GM21529 (cell line): ENCODE measurements around the gene SMC1B.

ENCODE experiments used
- ATAC-seq: cut with Tn5 transposase; IDR thresholded peaks from one replicate; pipeline ENCODE4 v1.9.1; 2021; ENCODE audit not compliant: unreplicated experiment

The SMC1B gene

DNA sequence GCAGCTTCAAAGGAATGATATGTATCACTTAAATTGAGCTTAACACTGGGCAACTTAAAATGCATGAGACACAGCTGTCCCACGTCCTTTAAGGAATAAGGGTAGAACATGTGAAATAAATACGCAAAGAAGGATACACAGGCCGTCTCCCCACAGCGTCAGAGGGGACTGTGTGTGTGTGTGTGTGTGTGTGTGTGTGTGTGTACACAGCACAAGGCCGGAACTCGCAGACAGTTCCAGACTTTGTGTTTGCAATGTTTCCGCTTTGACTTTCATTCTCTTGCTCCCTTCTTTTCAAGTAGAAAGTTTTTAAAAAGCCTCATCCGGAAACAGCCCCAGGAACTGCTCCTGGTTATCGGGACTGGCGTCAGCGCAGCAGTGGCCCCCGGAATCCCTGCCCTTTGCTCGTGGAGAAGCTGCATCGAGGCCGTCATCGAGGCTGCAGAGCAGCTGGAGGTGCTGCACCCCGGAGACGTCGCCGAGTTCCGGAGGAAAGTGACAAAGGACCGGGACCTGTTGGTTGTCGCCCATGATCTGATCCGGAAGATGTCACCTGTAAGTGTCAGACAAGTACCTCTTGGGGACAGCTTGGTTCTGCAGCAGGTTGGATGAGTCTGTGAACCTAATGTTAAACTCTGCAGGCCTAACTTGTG lies 90.4 kb downstream of the SMC1B start:
- no peak for ATAC-seq

DNA sequence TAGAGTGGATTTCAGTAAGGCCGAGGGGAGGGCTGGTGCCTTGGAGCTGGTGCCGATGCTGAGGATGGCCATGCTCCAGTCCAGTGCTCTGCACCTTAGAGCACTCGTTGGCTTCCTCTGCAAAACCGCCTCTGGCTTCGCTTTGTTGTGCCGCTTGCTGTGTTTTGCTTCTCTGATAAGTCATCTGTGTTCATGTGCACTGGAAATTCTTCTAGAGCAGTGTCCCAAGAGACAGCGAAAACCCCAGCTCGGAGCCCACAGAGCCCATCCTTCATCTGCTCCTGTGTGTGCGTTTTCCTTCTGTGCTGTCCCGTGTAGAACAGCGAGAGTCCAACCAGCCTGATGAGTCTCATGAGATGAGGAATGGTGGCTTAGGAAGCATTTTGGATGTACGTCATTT lies 91.6 kb downstream of the SMC1B start:
- ATAC-seq, result no peak

GRCh38 chr22:45320357-45320976 lies 92.9 kb downstream of the SMC1B start:
- ATAC-seq, result no peak

DNA sequence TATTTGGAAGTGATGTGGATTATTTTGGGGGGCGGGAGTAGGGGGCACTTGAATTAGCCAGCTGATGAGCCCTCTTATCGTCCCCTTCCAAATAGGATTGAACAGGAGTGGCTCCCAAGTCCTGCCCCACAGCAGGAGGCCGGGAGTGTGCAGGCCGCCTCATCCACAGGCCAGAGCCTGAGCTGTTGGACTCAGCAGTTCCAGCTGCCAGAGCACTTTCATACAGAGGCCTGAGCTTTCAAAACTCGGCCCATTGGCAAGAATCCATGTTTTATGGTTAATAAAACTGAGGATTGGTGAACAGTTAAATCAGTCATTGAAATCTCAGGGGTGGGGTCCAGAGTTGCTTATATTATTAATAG lies 94.1 kb downstream of the SMC1B start:
- no peak for ATAC-seq

- ATAC-seq, result peak; percentile 36
These were observed 94.7 kb downstream of the SMC1B start for GRCh38 chr22:45318558-45319323.

DNA sequence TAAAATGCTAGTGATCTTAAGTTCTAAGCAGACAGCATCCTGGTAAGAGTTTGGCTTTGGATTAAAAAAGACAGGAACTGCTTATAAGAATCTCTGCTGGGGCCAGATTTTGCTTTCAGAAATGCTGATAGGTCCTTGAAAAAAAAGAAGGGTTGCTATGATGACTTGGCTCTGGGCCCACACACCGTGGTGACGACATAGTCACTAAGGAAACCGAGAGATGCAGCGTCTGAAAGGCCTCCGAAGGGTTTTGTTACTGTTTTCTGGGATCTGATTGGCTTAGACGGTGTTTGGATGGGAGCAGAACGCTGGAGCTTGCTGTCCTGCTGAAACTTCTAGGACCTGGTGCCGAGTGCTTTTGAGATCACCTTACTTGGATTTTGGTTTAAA lies 95.2 kb downstream of the SMC1B start:
- peak; percentile 70 for ATAC-seq

- no peak for ATAC-seq
These were observed 95.7 kb downstream of the SMC1B start for GRCh38 chr22:45317551-45318167.

DNA sequence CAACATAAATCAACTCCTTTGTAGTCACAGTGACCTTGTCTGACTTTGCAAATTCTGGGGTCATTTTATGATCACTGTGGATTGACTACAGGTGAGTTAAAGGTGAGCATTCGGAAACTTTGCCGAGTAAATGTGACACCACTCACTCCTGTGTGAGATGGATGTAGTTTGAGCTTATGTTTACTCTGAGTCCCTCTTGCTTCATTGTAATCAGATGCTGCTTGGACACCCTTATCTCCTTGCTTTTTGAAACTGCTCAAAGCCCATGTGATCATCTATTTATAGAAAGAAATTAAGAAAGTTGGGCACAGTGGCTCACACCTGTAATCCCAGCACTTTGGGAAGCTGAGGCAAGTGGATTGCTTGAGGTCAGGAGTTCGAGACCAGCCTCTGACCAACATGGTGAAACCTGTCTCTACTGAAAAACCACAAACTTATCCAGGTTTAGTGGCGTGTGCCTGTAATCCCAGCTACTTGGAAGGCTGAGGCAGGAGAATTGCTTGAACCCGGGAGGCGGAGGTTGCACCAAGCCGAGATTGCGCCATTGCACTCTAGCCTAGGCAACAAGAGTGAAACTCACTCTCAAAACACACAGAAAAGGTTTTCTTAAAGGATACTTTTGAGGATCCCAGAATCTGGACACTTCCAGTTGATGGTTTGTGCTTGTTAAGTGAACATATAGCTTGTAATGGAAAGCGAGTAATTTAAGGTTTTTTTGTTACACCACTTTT lies 96.4 kb downstream of the SMC1B start:
- ATAC-seq, result no peak

GRCh38 chr22:45314786-45315185 lies 98.6 kb downstream of the SMC1B start:
- no peak for ATAC-seq

DNA sequence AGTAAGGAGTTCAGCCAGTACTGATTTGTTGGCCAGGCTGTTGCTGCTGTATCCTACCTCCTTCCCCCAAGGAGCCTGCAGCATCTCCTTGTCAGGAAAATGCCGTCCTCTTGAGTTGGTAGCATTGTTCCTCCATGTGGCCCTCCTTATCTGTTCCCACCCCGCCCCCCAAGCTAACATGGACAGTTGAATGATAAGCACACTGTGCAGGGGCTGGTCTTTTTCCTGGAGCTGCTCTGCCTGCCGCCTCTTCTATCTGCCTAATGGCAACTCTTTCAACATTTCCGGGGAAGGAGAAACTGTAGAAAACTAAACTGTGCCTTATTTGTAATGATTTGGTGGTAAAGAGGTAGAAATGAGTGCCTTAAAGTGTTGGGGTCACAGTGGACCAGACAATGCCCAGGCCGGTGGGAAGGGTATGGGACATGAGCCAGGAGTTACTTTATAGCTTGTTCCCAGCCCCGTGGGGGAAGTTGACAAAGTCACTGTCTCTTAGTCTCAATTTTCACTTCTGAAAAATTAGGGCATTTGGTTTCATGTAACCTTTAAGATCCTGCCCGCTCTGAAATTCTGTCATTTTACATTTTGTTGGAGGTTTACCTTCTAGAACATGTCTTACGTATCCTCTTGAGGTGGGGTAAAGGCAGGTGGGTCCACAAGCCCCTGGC lies 99.2 kb downstream of the SMC1B start:
- no peak for ATAC-seq

DNA sequence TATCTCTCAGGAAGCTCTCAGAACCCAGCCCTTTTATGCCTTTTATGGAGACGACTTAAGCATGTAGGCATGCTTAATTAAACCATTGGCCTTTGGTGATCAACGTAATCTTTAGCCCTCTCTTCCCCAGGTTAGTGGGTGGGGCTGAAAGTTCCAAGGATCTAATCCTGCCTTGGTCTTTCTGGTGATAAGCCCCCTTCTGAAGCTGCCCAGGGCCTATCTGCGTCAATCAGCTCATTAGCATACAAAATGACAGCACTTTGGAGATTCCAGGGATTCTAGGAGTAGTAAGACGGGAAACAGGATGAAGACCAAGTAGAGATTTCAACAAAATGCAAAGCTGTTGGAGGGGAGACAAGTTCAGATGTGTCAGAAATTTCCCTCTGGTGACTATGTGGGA lies 100.5 kb downstream of the SMC1B start:
- ATAC-seq, result no peak

GRCh38 chr22:45312415-45312814 lies 101.0 kb downstream of the SMC1B start:
- no peak for ATAC-seq

DNA sequence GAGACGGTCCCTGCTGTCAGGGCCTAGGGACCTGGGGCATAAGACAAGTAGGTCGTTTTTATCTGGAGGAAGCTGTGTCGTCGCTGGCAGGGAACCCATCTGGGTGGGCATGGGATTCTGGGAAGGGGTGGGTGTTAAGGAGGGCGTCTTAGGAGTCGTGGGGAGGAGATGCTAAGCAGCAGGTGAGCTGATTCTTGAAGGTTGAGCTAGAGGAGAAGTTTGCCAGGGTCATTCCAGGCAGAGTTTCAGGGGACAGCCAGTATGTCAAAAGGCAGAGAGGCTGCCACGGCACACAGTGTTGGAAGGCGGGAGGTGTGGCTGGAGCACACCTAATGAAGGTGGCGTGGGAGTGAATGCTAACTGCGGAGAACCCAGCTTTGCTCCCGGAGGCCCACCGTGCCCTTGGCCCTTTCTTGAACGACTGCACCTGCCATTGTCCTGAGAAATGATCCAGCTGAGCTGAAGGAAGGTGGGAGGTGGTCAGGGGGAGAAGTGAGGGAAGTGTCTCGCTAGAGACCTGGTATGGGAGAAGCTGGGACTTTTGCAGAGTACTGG lies 102.3 kb downstream of the SMC1B start:
- ATAC-seq, result no peak

- no peak for ATAC-seq
These were observed 102.9 kb downstream of the SMC1B start for GRCh38 chr22:45310331-45310976.

DNA sequence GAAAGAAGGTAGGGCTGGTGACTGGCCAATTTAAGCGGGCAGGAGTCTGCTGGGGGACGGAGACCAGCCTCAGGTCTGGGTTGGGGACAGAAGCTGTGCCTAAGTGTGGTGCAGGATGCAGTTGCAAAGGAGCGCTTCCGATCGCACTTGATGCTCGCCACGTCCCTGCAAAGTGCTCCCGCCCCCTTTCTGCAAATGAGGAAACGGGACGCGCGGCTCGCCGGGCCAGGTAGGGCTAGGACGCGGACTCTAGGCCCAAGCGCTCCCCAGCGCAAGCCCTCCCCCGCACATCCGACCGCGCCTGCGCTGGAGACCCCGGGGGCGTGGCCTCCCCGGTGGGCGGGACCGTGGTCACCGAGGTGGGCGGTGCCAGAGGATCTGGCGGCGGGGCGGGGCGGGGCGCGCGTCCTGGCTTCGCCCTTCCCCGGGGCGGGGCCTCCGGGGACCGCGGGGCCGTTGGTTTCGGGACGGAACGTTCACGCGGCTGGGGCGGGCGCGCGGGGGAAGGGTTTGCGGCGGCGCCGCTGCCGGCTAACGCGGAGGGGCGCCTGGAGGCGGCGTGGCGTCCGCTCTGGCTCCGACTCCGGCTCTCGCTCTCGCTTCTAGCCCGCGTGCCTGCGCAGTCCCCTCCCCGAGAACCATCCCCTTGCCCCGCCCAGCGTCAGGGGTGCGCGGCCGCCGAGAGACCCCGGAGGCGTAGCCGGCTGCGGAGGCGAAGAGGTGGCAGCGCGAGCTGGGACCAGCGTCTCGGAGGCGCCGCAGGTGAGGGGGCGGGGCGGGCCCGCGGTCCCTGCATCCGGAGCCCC lies 103.8 kb downstream of the SMC1B start, which contains the start of gene FAM118A:
Gene FAM118A, plus strand, starts transcription at position 513 of the 806 bp plus-strand sequence. CDS start 12,446 bp downstream, outside the sequence.
- ATAC-seq, result peak; percentile 73

- no peak for ATAC-seq
These were observed 104.4 kb downstream of the SMC1B start for GRCh38 chr22:45308957-45309421.

- ATAC-seq, result no peak
These were observed 104.9 kb downstream of the SMC1B start for GRCh38 chr22:45308391-45308956.

DNA sequence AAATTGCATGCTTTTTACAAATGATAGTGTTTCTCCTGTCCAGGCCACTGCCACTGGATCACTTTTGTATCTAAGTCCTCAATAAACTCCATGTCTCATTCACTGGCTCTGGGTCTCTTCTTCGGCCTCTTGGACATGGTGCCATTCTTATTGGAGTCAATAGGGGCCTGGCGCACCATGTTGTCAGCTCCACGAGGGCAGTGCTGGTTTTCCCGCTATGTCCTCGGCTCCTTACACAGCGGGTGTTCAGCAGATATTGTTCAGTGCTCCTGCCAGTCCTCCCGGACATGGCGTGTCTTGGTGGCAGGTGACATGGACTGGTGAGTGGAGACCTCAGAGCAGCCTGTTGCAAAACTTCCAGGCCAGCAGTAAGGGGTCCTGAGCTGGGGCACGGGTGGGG lies 107.3 kb downstream of the SMC1B start:
- ATAC-seq, result no peak
